GM23338 (cell line): Measurements from ENCODE around the gene RUSC1. TPM values are rescaled to one million over a fixed set of nuclear protein-coding genes. Genes with fewer than 3 reads are reported as not detected.

Source experiments
- ATAC-seq: fragments of 200-7000 bp; cut with Tn5 transposase; 3 replicates; pipeline ENCODE4 v1.9.1; 2020
- DNase-seq: peaks from one replicate; pipeline ENCODE4 v3.0.0-alpha.2; 2015; ENCODE audit warnings: low spot score
- H2AFZ ChIP-seq: fragments of 200-600 bp; sonication (generic); 2 replicates; pipeline ENCODE4 v1.8.0; 2016; ENCODE audit warnings: antibody characterized with exemption, mild to moderate bottlenecking, moderate library complexity
- H3F3A ChIP-seq: fragments of 200-600 bp; sonication (generic); replicated peaks from 2 replicates; pipeline ENCODE4 v1.8.0; 2017; ENCODE audit warnings: antibody characterized with exemption, mixed run types, low read depth
- H3K27ac ChIP-seq: fragments of 200-600 bp; sonication (generic); 2 replicates; pipeline ENCODE4 v1.6.1; 2016; ENCODE audit warnings: low read depth
- H3K27me3 ChIP-seq: fragments of 200-600 bp; sonication (generic); 2 replicates; pipeline ENCODE4 v1.8.0; 2016; ENCODE audit warnings: mild to moderate bottlenecking, mixed run types, moderate library complexity; ENCODE audit not compliant: insufficient read depth
- H3K36me3 ChIP-seq: fragments of 200-600 bp; sonication (generic); 2 replicates; pipeline ENCODE4 v1.8.0; 2016; ENCODE audit warnings: mild to moderate bottlenecking; ENCODE audit not compliant: insufficient read depth
- H3K4me1 ChIP-seq: fragments of 200-600 bp; sonication (generic); 2 replicates; pipeline ENCODE4 v1.8.0; 2016; ENCODE audit warnings: mild to moderate bottlenecking, moderate library complexity; ENCODE audit not compliant: insufficient read depth
- H3K4me2 ChIP-seq: fragments of 200-600 bp; sonication (generic); 2 replicates; pipeline ENCODE4 v1.7.1; 2017; ENCODE audit warnings: mixed run types
- H3K4me3 ChIP-seq: fragments of 200-600 bp; sonication (generic); 2 replicates; pipeline ENCODE4 v1.6.1; 2016; ENCODE audit warnings: mixed run types
- H3K79me2 ChIP-seq: fragments of 200-600 bp; sonication (generic); replicated peaks from 2 replicates; pipeline ENCODE4 v1.8.0; 2017; ENCODE audit warnings: mild to moderate bottlenecking; ENCODE audit not compliant: insufficient read depth
- H3K9me2 ChIP-seq: fragments of 200-600 bp; sonication (generic); 2 replicates; pipeline ENCODE4 v1.8.0; 2017; ENCODE audit not compliant: insufficient read depth
- H4K20me1 ChIP-seq: fragments of 200-600 bp; sonication (generic); replicated peaks from 2 replicates; pipeline ENCODE4 v1.8.0; 2017; ENCODE audit warnings: mild to moderate bottlenecking; ENCODE audit not compliant: insufficient read depth
- H3K27ac Mint-ChIP-seq: 2 replicates; pipeline ENCODE4 v1.8.0; 2020; ENCODE audit warnings: inconsistent platforms, mild to moderate bottlenecking, moderate library complexity, mixed read lengths
- H3K27me3 Mint-ChIP-seq: 3 replicates; pipeline ENCODE4 v1.8.0; 2022; ENCODE audit warnings: low read depth, mild to moderate bottlenecking, moderate library complexity, mixed read lengths, inconsistent platforms; ENCODE audit not compliant: insufficient read depth, poor library complexity
- H3K36me3 Mint-ChIP-seq: 3 replicates; pipeline ENCODE4 v1.8.0; 2021; ENCODE audit warnings: low read depth, mild to moderate bottlenecking, inconsistent platforms, moderate library complexity, mixed read lengths
- H3K4me1 Mint-ChIP-seq: 3 replicates; pipeline ENCODE4 v1.8.0; 2020; ENCODE audit warnings: mild to moderate bottlenecking, inconsistent platforms, mixed read lengths
- H3K4me3 Mint-ChIP-seq: 3 replicates; pipeline ENCODE4 v1.8.0; 2021; ENCODE audit warnings: moderate library complexity, mild to moderate bottlenecking, inconsistent platforms, mixed read lengths
- H3K9me3 Mint-ChIP-seq: 3 replicates; pipeline ENCODE4 v1.8.0; 2020; ENCODE audit warnings: moderate library complexity, mild to moderate bottlenecking, inconsistent platforms, mixed read lengths
- CREB1 ChIP-seq: fragments of 250-450 bp; sonication (Bioruptor Pico); IDR thresholded peaks from 2 replicates; pipeline ENCODE4 v1.5.0; 2020; ENCODE audit warnings: low read depth, mild to moderate bottlenecking, moderate library complexity
- EZH2phosphoT487 ChIP-seq: fragments of 200-600 bp; sonication (generic); IDR thresholded peaks from one replicate; pipeline ENCODE4 v1.8.1; 2018; ENCODE audit warnings: antibody characterized with exemption; ENCODE audit not compliant: unreplicated experiment
- POLR2AphosphoS5 ChIP-seq: IDR thresholded peaks from 2 replicates; pipeline ENCODE4 v1.6.1; 2016; ENCODE audit warnings: antibody characterized with exemption, low read depth
- ZNF462 ChIP-seq: fragments of 250-450 bp; sonication (Bioruptor Pico); IDR thresholded peaks from 2 replicates; pipeline ENCODE4 v1.5.0; 2020; ENCODE audit warnings: mild to moderate bottlenecking, moderate library complexity
- polyA plus RNA-seq: library from polyadenylated mRNA; unstranded; fragments of >200 nt; fragmentation: Nextera tagmentation; extraction: Ambion mirVana; gene quantifications from 2 replicates; pipeline ENCODE4 v1.2.1, GENCODE V29; 2016
- total RNA-seq: library from RNA; depleted of rRNA; stranded (reverse); fragments of >200 nt; shearing (Covaris generic); gene quantifications from 2 replicates; pipeline ENCODE4 v1.2.3, GENCODE V29; 2014
- TF ChIP-seq, protein P1 (sequence below), 2 experiments: fragments of 200-600 bp in 1 of 2; sonication (generic) in 1 of 2; conservative IDR thresholded peaks; 2 replicates each; pipeline versions ENCODE4 v1.5.1 to v1.6.1; 2016 to 2017; ENCODE audit warnings: antibody characterized with exemption in 2 of 2, low read depth in 2 of 2, mild to moderate bottlenecking in 2 of 2, moderate library complexity in 1 of 2
- TF ChIP-seq, protein P2 (sequence below): IDR thresholded peaks from 2 replicates; pipeline ENCODE4 v1.6.1; 2016; ENCODE audit warnings: antibody characterized with exemption
- TF ChIP-seq, protein P3 (sequence below): IDR thresholded peaks from one replicate; pipeline ENCODE4 v1.6.1; 2018; ENCODE audit warnings: antibody characterized with exemption; ENCODE audit not compliant: unreplicated experiment

Gene RUSC1
- total and polyA plus RNA-seq, 2 experiments from 2014 or later = 53.4 to 87.7 TPM

GRCh38 chr1:155286544-155286943 lies 34.1 kb upstream of the RUSC1 start (continued):
- TF ChIP-seq, protein P1, sequence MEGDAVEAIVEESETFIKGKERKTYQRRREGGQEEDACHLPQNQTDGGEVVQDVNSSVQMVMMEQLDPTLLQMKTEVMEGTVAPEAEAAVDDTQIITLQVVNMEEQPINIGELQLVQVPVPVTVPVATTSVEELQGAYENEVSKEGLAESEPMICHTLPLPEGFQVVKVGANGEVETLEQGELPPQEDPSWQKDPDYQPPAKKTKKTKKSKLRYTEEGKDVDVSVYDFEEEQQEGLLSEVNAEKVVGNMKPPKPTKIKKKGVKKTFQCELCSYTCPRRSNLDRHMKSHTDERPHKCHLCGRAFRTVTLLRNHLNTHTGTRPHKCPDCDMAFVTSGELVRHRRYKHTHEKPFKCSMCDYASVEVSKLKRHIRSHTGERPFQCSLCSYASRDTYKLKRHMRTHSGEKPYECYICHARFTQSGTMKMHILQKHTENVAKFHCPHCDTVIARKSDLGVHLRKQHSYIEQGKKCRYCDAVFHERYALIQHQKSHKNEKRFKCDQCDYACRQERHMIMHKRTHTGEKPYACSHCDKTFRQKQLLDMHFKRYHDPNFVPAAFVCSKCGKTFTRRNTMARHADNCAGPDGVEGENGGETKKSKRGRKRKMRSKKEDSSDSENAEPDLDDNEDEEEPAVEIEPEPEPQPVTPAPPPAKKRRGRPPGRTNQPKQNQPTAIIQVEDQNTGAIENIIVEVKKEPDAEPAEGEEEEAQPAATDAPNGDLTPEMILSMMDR (conservative IDR thresholded peaks at IDR 0.05; ENCODE audit: low read depth in 2 of 2) = no peak
- TF ChIP-seq, protein P2, sequence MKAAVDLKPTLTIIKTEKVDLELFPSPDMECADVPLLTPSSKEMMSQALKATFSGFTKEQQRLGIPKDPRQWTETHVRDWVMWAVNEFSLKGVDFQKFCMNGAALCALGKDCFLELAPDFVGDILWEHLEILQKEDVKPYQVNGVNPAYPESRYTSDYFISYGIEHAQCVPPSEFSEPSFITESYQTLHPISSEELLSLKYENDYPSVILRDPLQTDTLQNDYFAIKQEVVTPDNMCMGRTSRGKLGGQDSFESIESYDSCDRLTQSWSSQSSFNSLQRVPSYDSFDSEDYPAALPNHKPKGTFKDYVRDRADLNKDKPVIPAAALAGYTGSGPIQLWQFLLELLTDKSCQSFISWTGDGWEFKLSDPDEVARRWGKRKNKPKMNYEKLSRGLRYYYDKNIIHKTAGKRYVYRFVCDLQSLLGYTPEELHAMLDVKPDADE = no peak
- TF ChIP-seq POLR2AphosphoS5 (no peak), CREB1 (CRISPR knock-in tag) (no peak)

DNA sequence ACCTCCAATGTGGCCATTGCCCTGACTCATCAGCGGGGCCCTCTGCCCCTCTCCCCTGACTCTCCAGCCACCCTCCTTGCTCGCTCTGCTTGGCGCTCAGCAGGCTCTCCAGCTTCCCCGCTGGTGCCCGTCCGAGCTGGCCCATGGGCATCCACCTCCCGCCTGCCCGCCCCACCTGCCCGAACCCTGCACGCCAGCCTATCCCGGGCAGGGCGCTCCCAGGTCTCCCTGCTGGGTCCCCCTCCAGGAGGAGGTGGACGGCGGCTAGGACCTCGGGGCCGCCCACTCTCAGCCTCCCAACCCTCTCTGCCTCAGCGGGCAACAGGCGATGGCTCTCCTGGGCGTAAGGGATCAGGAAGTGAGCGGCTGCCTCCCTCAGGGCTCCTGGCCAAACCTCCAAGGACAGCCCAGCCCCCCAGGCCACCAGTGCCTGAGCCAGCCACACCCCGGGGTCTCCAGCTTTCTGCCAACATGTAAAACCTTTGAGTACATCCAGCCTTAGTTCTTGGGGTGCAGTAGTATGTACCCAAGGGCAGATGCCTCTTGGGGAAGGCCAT lies 32.6 kb upstream of the RUSC1 start:
- Mint-ChIP-seq H3K27me3 (peaks cover 7% of the 10 kb centered on the region), H3K9me3 (no peaks in the 10 kb centered on the region), H3K4me1 (no peaks in the 10 kb centered on the region; the same call in 2 of the 3 replicates), H3K4me3 (no peak overlapping the region), H3K27ac (no peak overlapping the region), H3K36me3 (no peaks in the 10 kb centered on the region; the same call in 2 of the 3 replicates)
- no peak overlapping the region for H3K27ac ChIP-seq
- no peaks in the 10 kb centered on the region for H3K4me1 ChIP-seq
- H3K27me3 ChIP-seq = 0 out of 2 replicates have a peak, but pooled peaks cover under 1% of the 10 kb centered on the region
- H3K4me2 ChIP-seq = no peak overlapping the region
- H3K9me2 ChIP-seq = no peaks in the 10 kb centered on the region
- H4K20me1 ChIP-seq = no peaks in the 10 kb centered on the region; the same call in 1 of the 2 replicates
- H3K36me3 ChIP-seq = no peaks in the 10 kb centered on the region
- no peaks in the 10 kb centered on the region for H3K79me2 ChIP-seq
- no peak; the same call in 2 of the 3 replicates for ATAC-seq
- no peak for DNase-seq
- no peak overlapping the region for H3K4me3 ChIP-seq
- H3F3A ChIP-seq = no peaks in the 10 kb centered on the region
- no peak overlapping the region for H2AFZ ChIP-seq
- TF ChIP-seq CREB1 (CRISPR knock-in tag) (no peak), POLR2AphosphoS5 (no peak), EZH2phosphoT487 (no peak), ZNF462 (CRISPR knock-in tag) (no peak)
- TF ChIP-seq, protein P3, sequence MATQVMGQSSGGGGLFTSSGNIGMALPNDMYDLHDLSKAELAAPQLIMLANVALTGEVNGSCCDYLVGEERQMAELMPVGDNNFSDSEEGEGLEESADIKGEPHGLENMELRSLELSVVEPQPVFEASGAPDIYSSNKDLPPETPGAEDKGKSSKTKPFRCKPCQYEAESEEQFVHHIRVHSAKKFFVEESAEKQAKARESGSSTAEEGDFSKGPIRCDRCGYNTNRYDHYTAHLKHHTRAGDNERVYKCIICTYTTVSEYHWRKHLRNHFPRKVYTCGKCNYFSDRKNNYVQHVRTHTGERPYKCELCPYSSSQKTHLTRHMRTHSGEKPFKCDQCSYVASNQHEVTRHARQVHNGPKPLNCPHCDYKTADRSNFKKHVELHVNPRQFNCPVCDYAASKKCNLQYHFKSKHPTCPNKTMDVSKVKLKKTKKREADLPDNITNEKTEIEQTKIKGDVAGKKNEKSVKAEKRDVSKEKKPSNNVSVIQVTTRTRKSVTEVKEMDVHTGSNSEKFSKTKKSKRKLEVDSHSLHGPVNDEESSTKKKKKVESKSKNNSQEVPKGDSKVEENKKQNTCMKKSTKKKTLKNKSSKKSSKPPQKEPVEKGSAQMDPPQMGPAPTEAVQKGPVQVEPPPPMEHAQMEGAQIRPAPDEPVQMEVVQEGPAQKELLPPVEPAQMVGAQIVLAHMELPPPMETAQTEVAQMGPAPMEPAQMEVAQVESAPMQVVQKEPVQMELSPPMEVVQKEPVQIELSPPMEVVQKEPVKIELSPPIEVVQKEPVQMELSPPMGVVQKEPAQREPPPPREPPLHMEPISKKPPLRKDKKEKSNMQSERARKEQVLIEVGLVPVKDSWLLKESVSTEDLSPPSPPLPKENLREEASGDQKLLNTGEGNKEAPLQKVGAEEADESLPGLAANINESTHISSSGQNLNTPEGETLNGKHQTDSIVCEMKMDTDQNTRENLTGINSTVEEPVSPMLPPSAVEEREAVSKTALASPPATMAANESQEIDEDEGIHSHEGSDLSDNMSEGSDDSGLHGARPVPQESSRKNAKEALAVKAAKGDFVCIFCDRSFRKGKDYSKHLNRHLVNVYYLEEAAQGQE = no peak
- TF ChIP-seq, protein P1 (conservative IDR thresholded peaks at IDR 0.05; ENCODE audit: low read depth in 2 of 2) = no peak
